Upper lobe of left lung (tissue), 6 donors: ENCODE measurements around the gene CDHR3. TPM values are rescaled to one million over a fixed set of nuclear protein-coding genes. Genes with fewer than 3 reads are reported as not detected.
A peak's percentile ranks its signal among the peaks of the same experiment; 100 is the strongest.
"Not testable (repeated sequence)": the region's sequence is repeated elsewhere in the genome, so short reads cannot be mapped to it uniquely, and the experiment has no call there.

ENCODE experiments used
- ATAC-seq, 2 donors: fragments of 200-7000 bp; cut with Tn5 transposase; one replicate each; pipeline ENCODE4 v1.9.1; 2022; ENCODE audit warnings: mild to moderate bottlenecking in 2 of 2, moderate library complexity in 2 of 2; ENCODE audit not compliant: low FRiP score in 2 of 2
- DNase-seq, 2 donors: peaks; one replicate each; pipeline ENCODE4 v3.0.0-alpha.2; 2019 to 2020
- H3K27ac ChIP-seq, 4 donors: fragments of 200-600 bp; sonication (generic); one replicate each; pipeline ENCODE4 v1.5.1; 2016 to 2019
- H3K27me3 ChIP-seq, 4 donors: fragments of 200-600 bp; sonication (generic); one replicate each; pipeline ENCODE4 v1.5.1; 2017 to 2019
- H3K36me3 ChIP-seq, 4 donors: fragments of 200-600 bp; sonication (generic); one replicate each; pipeline ENCODE4 v1.5.1; 2016 to 2019
- H3K4me1 ChIP-seq, 4 donors: fragments of 200-600 bp; sonication (generic); one replicate each; pipeline ENCODE4 v1.5.1; 2018 to 2019
- H3K4me3 ChIP-seq, 4 donors: fragments of 200-600 bp; sonication (generic); one replicate each; pipeline ENCODE4 v1.5.1; 2017 to 2019; ENCODE audit warnings: mild to moderate bottlenecking in 2 of 4, moderate library complexity in 1 of 4
- H3K9me3 ChIP-seq, 4 donors: fragments of 200-600 bp; sonication (generic); one replicate each; pipeline ENCODE4 v1.5.1; 2018 to 2019
- EP300 ChIP-seq, 4 donors: sonication (generic); formaldehyde crosslinking; IDR thresholded peaks; one replicate each; pipeline ENCODE4 v1.5.1; 2017; ENCODE audit warnings: antibody characterized with exemption in 4 of 4, control low read depth in 2 of 4
- POLR2A ChIP-seq, 4 donors: fragments of 450-650 bp; IDR thresholded peaks; one replicate each; pipeline ENCODE4 v1.5.1; 2016 to 2017; ENCODE audit warnings: antibody characterized with exemption in 4 of 4, mild to moderate bottlenecking in 2 of 4
- POLR2AphosphoS5 ChIP-seq, 2 donors: sonication (generic); formaldehyde crosslinking; IDR thresholded peaks; one replicate each; pipeline ENCODE4 v1.5.1; 2017; ENCODE audit warnings: antibody characterized with exemption in 2 of 2
- WGBS, 2 donors: methylation state at CpG; one replicate each; pipeline ENCODE4 v1.1.5; 2017 to 2018; 5-methylcytosine and 5-hydroxymethylcytosine counted together
- total RNA-seq, 6 donors: library from RNA; depleted of rRNA in 4 of 6; stranded (reverse); fragments of >200 nt in 4 of 6; gene quantifications; one replicate each; pipeline versions ENCODE4 v1.1.0 to v1.2.1, GENCODE V29; 2016 to 2021
- TF ChIP-seq, protein P1 (sequence below), 6 experiments: fragments of 450-650 bp in 4 of 6; fragments of 200-600 bp in 2 of 6; sonication (generic) in 2 of 6; IDR thresholded peaks; one replicate each; pipeline ENCODE4 v1.5.1; 2016 to 2019; ENCODE audit warnings: antibody characterized with exemption in 6 of 6
- donor health status: DM: no; HTN: no; CAD: no; lungs with moderate emphysema.
- donor health status: DM: no; HTN: yes; CAD: no; lungs with severe emphysema.

CDHR3 gene
- total RNA-seq, 6 donors from 2014 or later = 2.6 to 148 (median 32.8) TPM

DNA sequence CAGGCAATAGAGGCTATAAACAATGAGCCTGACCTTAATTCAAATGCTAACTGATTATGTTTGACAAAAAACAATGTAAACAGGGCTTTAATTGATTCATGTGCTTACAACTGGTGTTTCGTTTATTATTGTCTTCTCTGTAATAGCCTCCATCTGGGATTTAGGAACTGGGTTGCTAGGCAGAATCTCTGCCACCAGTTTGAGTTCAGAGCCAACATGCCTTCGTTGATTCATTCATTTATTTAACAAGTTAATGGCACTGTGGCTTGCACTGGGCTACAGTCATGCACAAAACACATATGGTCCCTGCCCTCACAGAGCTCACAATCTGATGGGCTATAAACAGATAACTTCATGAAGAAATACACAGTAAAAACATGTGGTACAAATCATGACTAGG lies 19.6 kb upstream of the CDHR3 start:
- Histone ChIP-seq H3K27me3 (no peaks in the 10 kb centered on the region), H3K27ac (no peak overlapping the region), H3K4me1 (peaks cover 0 to 6% (median 0%) of the 10 kb centered on the region in 4 donors), H3K4me3 (no peak overlapping the region), H3K9me3 (no peaks in the 10 kb centered on the region), H3K36me3 (no peaks in the 10 kb centered on the region)
- WGBS, 2 donors = 76 to 79% methylated on average over 2 of the region's 2 CpGs
- DNase-seq (no peak), ATAC-seq (no peak)
- TF ChIP-seq, protein P1, sequence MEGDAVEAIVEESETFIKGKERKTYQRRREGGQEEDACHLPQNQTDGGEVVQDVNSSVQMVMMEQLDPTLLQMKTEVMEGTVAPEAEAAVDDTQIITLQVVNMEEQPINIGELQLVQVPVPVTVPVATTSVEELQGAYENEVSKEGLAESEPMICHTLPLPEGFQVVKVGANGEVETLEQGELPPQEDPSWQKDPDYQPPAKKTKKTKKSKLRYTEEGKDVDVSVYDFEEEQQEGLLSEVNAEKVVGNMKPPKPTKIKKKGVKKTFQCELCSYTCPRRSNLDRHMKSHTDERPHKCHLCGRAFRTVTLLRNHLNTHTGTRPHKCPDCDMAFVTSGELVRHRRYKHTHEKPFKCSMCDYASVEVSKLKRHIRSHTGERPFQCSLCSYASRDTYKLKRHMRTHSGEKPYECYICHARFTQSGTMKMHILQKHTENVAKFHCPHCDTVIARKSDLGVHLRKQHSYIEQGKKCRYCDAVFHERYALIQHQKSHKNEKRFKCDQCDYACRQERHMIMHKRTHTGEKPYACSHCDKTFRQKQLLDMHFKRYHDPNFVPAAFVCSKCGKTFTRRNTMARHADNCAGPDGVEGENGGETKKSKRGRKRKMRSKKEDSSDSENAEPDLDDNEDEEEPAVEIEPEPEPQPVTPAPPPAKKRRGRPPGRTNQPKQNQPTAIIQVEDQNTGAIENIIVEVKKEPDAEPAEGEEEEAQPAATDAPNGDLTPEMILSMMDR (IDR thresholded peaks at IDR 0.05) = no peak

DNA sequence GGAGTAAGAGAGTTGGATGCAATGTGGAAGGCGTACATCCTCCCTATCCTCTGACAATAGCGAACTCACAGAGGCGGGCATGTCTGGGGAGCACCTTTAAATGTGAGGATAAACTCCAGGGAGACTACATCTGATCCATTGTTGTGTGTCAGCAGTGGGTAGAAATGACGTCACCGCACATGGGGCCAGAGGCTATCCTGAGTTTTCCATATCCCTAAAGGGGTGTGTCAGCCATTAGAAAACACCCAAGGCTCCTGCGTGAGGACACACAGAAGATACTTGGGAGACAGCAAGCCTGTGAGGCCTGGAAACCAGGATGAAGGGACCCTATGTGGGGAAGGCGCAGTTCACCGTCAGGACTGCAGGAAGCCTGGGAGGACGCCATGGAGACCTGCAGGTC lies 17.2 kb upstream of the CDHR3 start:
- Histone ChIP-seq H3K4me1 (no peaks in the 10 kb centered on the region), H3K4me3 (no peak overlapping the region), H3K27ac (no peak overlapping the region), H3K36me3 (no peaks in the 10 kb centered on the region), H3K27me3 (no peaks in the 10 kb centered on the region), H3K9me3 (peaks cover 0 to under 1% (median 0%) of the 10 kb centered on the region in 4 donors)
- DNase-seq = no peak
- TF ChIP-seq, protein P1 (IDR thresholded peaks at IDR 0.05) = no peak
- TF ChIP-seq POLR2A (IDR thresholded peaks at IDR 0.05) = no peak
- TF ChIP-seq POLR2AphosphoS5 (IDR thresholded peaks at IDR 0.05) = no peak
- TF ChIP-seq EP300 (IDR thresholded peaks at IDR 0.05) = no peak
- no peak for ATAC-seq
- WGBS, 2 donors = 87 to 94% methylated on average over 9 of the region's 9 CpGs

DNA sequence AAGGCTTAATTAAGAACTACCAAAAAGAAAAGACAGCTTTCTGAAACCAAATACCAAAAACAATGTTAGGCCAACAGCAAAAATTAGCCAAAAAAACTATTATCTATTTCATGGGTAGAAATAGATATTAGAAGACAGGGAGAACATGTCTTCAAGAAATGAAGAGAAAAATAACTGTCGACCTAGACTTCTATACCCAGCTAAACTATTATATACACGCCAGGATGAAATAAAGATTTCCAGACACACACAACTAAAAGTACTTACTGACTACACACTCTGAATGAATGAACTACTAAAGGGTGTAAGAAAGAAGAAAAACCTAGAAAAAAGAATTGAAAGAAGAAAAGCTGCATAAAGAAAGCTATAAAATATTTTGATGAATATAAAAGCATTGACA lies 11.5 kb upstream of the CDHR3 start:
- peaks cover 0 to 10% (median 4%) of the 10 kb centered on the region in 4 donors for H3K9me3 ChIP-seq
- no peak overlapping the region for H3K27ac ChIP-seq
- 92 to 95% methylated on average over 2 of the region's 2 CpGs for WGBS, 2 donors
- H3K27me3 ChIP-seq = no peaks in the 10 kb centered on the region
- H3K4me3 ChIP-seq = no peak overlapping the region
- ATAC-seq (no peak), DNase-seq (no peak)
- no peaks in the 10 kb centered on the region for H3K4me1 ChIP-seq
- no peaks in the 10 kb centered on the region for H3K36me3 ChIP-seq
- TF ChIP-seq EP300 (IDR thresholded peaks at IDR 0.05) (no peak), POLR2A (IDR thresholded peaks at IDR 0.05) (no peak), POLR2AphosphoS5 (IDR thresholded peaks at IDR 0.05) (no peak)
- TF ChIP-seq, protein P1 (IDR thresholded peaks at IDR 0.05) = no peak

DNA sequence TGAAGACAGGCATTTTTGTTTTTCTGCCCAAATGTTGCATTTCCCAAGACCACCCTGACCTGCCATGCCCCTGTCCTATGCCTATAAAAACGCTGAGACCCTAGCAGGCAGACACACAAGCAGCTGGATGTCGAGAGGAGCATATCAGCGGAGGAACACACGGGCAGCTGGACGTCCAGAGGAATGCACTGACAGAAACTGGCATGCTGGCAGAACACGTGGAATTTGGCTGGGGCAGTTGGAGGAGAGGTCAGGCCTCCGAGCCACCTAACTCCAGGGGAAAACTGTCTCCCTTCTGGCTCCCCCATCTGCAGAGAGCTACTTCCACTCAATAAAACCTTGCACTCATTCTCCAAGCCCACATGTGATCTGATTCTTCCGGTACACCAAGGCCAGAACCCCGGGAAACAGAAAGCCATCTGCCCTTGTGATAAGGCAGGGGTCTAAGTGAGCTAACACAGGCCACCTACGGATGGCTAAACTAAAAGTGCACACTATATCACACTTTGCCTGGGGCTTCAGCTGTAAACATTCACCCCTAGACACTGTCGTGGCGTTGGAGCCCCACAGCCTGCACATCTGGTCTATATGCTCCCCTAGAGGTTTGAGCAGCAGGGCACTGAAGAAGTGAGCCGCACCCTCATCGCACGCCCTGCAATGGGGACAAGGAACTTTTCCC lies 10.0 kb upstream of the CDHR3 start:
- peaks cover 0 to 10% (median 4%) of the 10 kb centered on the region in 4 donors for H3K9me3 ChIP-seq
- H3K36me3 ChIP-seq = no peaks in the 10 kb centered on the region
- no peak for DNase-seq
- no peaks in the 10 kb centered on the region for H3K4me1 ChIP-seq
- WGBS, 2 donors = 79 to 82% methylated on average over 15 of the region's 15 CpGs
- H3K4me3 ChIP-seq = no peak overlapping the region
- TF ChIP-seq, protein P1 (IDR thresholded peaks at IDR 0.05) = no peak
- TF ChIP-seq POLR2AphosphoS5 (IDR thresholded peaks at IDR 0.05) = no peak
- no peak for TF ChIP-seq POLR2A (IDR thresholded peaks at IDR 0.05)
- TF ChIP-seq EP300 (IDR thresholded peaks at IDR 0.05) = no peak
- no peak for ATAC-seq
- no peak overlapping the region for H3K27ac ChIP-seq
- H3K27me3 ChIP-seq = no peaks in the 10 kb centered on the region

DNA sequence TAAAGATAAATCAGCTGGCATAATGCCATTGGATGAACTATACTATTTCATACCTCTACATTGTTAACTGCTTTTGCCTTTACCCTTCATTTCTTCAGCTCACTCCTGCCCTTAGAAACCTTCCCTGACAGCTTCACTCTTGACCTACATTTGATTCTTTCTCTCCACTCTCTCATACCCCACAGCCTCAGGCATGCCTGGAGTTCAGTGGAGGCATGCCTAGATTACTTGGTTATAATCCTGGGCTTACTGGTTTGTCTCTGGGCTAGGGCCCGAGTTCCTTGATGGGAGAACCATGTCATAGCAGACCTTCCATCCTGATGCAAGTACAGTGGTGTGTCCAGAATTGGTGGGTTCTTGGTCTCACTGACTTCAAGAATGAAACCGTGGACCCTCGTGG lies 8.4 kb upstream of the CDHR3 start:
- DNase-seq (no peak), ATAC-seq (no peak)
- Histone ChIP-seq H3K4me1 (no peaks in the 10 kb centered on the region), H3K36me3 (no peaks in the 10 kb centered on the region), H3K27ac (no peak overlapping the region), H3K4me3 (no peak overlapping the region), H3K9me3 (peaks cover 0 to 10% (median 4%) of the 10 kb centered on the region in 4 donors), H3K27me3 (no peaks in the 10 kb centered on the region)
- TF ChIP-seq POLR2A (IDR thresholded peaks at IDR 0.05) (no peak), EP300 (IDR thresholded peaks at IDR 0.05) (no peak), POLR2AphosphoS5 (IDR thresholded peaks at IDR 0.05) (no peak)
- TF ChIP-seq, protein P1 (IDR thresholded peaks at IDR 0.05) = no peak
- 82 to 93% methylated on average over 3 of the region's 3 CpGs for WGBS, 2 donors

DNA sequence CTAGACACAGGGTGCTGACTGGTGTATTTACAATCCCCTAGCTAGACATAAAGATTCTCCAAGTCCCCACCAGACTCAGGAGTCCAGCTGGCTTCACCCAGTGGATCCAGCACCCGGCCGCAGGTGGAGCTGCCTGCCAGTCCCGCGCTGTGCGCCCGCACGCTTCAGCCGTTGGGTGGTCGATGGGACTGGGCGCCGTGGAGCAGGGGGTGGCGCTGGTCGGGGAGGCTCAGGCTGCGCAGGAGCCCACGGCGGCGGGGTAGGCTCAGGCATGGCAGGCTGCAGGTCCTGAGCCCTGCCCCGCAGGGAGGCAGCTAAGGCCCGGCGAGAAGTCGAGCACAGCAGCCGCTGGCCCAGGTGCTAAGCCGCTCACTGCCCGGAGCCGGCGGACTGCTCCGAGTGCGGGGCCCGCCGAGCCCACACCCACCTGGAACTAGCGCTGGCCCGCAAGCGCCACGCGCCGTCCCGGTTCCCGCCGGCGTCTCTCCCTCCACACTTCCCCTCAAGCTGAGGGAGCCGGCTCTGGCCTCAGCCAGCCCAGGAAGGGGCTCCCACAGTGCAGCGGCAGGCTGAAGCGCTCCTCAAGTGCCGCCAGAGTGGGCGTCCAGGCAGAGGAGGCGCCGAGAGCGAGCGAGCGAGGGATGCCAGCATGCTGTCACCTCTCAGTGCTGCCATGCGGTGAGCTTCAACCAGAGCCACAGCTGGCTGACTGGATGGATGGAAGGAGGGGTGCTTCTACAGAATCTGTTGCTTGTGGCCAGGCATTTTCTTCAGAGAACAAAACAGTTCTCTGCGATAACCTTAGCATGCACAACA lies 7.2 kb upstream of the CDHR3 start:
- H3K27me3 ChIP-seq, H3K9me3 ChIP-seq, H3K4me1 ChIP-seq, H3K36me3 ChIP-seq, H3K4me3 ChIP-seq, H3K27ac ChIP-seq, ATAC-seq: not testable (repeated sequence)
- DNase-seq = peak in 1 of 2 donors; percentile 74
- 90 to 94% methylated on average over 17 to 51 of the region's 52 CpGs for WGBS, 2 donors
